SK-N-SH treated with all-trans-retinoic acid at 6 μM for 48 hours (cell line): ENCODE results near the gene PRR30.

Experiments
- ATAC-seq: fragments of 200-7000 bp; cut with Tn5 transposase; 3 replicates; pipeline ENCODE4 v1.9.1; 2020; ENCODE audit warnings: mild to moderate bottlenecking, moderate library complexity
- ARNTL ChIP-seq: fragments of 450-650 bp; formaldehyde crosslinking; IDR thresholded peaks from 2 replicates; pipeline ENCODE4 v1.5.0; 2020; ENCODE audit warnings: low read depth, mild to moderate bottlenecking, moderate library complexity, borderline replicate concordance
- BACH2 ChIP-seq: fragments of 250-450 bp; sonication (Bioruptor Pico); IDR thresholded peaks from 2 replicates; pipeline ENCODE4 v1.9.0; 2021; ENCODE audit warnings: mild to moderate bottlenecking, borderline replicate concordance
- CSDC2 ChIP-seq: fragments of 250-450 bp; sonication (Bioruptor Pico); IDR thresholded peaks from 2 replicates; pipeline ENCODE4 v1.5.0; 2020; ENCODE audit warnings: mild to moderate bottlenecking, moderate library complexity
- ESRRG ChIP-seq: fragments of 250-450 bp; sonication (Bioruptor Pico); IDR thresholded peaks from 2 replicates; pipeline ENCODE4 v1.6.1; 2021; ENCODE audit warnings: mild to moderate bottlenecking
- GLIS3 ChIP-seq: fragments of 250-450 bp; sonication (Bioruptor Pico); IDR thresholded peaks from 2 replicates; pipeline ENCODE4 v1.5.0; 2020; ENCODE audit warnings: mild to moderate bottlenecking, moderate library complexity
- ISL1 ChIP-seq: fragments of 250-450 bp; sonication (Bioruptor Pico); IDR thresholded peaks from 2 replicates; pipeline ENCODE4 v2.1.2; 2022; ENCODE audit warnings: mild to moderate bottlenecking, moderate library complexity
- OSR1 ChIP-seq: fragments of 250-450 bp; sonication (Bioruptor Pico); IDR thresholded peaks from 2 replicates; pipeline ENCODE4 v1.8.0; 2022; ENCODE audit warnings: moderate library complexity, mild to moderate bottlenecking, inconsistent platforms
- RARB ChIP-seq: fragments of 250-450 bp; sonication (Bioruptor Pico); IDR thresholded peaks from 2 replicates; pipeline ENCODE4 v1.8.0; 2021; ENCODE audit warnings: mild to moderate bottlenecking, moderate library complexity
- SNAI2 ChIP-seq: fragments of 250-450 bp; sonication (Bioruptor Pico); IDR thresholded peaks from 2 replicates; pipeline ENCODE4 v1.5.0; 2020; ENCODE audit warnings: mild to moderate bottlenecking, moderate library complexity
- TCF4 ChIP-seq: fragments of 250-450 bp; sonication (Bioruptor Pico); IDR thresholded peaks from 2 replicates; pipeline ENCODE4 v1.8.0; 2021; ENCODE audit warnings: mild to moderate bottlenecking, moderate library complexity, borderline replicate concordance
- ZC3H10 ChIP-seq: fragments of 250-450 bp; sonication (Bioruptor Pico); IDR thresholded peaks from 2 replicates; pipeline ENCODE4 v1.5.1; 2021; ENCODE audit warnings: mild to moderate bottlenecking, moderate library complexity
- ZFP30 ChIP-seq: fragments of 450-650 bp; formaldehyde crosslinking; IDR thresholded peaks from 2 replicates; pipeline ENCODE4 v1.5.0; 2022; ENCODE audit warnings: mild to moderate bottlenecking, moderate library complexity
- ZNF565 ChIP-seq: fragments of 450-650 bp; formaldehyde crosslinking; conservative IDR thresholded peaks from 2 replicates; pipeline ENCODE4 v1.5.0; 2020; ENCODE audit warnings: low read depth, mild to moderate bottlenecking, moderate library complexity
- TF ChIP-seq, protein P1 (sequence below): fragments of 250-450 bp; sonication (Bioruptor Pico); IDR thresholded peaks from 2 replicates; pipeline ENCODE4 v1.5.1; 2021; ENCODE audit warnings: mild to moderate bottlenecking, moderate library complexity
- TF ChIP-seq, protein P2 (sequence below): fragments of 250-450 bp; sonication (Bioruptor Pico); IDR thresholded peaks from 2 replicates; pipeline ENCODE4 v1.8.0; 2020; ENCODE audit warnings: mild to moderate bottlenecking, moderate library complexity, borderline replicate concordance
- TF ChIP-seq, protein P3 (sequence below): fragments of 250-450 bp; sonication (Bioruptor Pico); IDR thresholded peaks from 2 replicates; pipeline ENCODE4 v1.5.1; 2020; ENCODE audit warnings: low read depth, mild to moderate bottlenecking, moderate library complexity
- TF ChIP-seq, protein P4 (sequence below): fragments of 250-450 bp; sonication (Bioruptor Pico); IDR thresholded peaks from 2 replicates; pipeline ENCODE4 v1.5.0; 2020; ENCODE audit warnings: mild to moderate bottlenecking, moderate library complexity
- TF ChIP-seq, protein P5 (sequence below): fragments of 250-450 bp; sonication (Bioruptor Pico); IDR thresholded peaks from 2 replicates; pipeline ENCODE4 v1.8.0; 2021; ENCODE audit warnings: low read depth, mild to moderate bottlenecking, moderate library complexity, borderline replicate concordance

Gene PRR30

DNA sequence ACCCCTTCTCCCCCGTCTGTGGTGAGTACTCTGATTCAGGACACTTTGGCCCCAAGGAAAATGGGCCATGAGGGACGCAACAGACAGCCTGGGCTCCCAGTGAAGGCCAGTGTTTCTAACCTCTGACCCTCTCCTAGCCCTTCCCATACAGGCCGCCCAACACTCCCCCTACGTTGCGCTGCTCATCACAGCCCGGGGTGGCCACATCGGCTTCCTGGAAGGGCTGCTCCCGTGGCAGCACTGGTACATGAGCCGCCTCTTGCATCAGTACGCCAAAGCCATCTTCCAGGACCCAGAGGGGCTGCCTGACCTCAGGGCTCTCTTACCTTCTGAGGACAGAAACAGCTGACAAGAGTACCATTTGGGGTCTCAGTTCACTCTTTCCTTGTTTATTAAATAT is 8.8 kb downstream of the PRR30 start (continued):
- TF ChIP-seq, protein P1, sequence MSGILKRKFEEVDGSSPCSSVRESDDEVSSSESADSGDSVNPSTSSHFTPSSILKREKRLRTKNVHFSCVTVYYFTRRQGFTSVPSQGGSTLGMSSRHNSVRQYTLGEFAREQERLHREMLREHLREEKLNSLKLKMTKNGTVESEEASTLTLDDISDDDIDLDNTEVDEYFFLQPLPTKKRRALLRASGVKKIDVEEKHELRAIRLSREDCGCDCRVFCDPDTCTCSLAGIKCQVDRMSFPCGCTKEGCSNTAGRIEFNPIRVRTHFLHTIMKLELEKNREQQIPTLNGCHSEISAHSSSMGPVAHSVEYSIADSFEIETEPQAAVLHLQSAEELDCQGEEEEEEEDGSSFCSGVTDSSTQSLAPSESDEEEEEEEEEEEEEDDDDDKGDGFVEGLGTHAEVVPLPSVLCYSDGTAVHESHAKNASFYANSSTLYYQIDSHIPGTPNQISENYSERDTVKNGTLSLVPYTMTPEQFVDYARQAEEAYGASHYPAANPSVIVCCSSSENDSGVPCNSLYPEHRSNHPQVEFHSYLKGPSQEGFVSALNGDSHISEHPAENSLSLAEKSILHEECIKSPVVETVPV (CRISPR knock-in tag) = no peak
- TF ChIP-seq ARNTL (CRISPR knock-in tag) = no peak
- TF ChIP-seq TCF4 (CRISPR knock-in tag) = no peak
- TF ChIP-seq ISL1 (CRISPR knock-in tag) = no peak
- TF ChIP-seq SNAI2 = no peak
- TF ChIP-seq CSDC2 (CRISPR knock-in tag) = no peak
- TF ChIP-seq RARB = no peak
- TF ChIP-seq, protein P2, sequence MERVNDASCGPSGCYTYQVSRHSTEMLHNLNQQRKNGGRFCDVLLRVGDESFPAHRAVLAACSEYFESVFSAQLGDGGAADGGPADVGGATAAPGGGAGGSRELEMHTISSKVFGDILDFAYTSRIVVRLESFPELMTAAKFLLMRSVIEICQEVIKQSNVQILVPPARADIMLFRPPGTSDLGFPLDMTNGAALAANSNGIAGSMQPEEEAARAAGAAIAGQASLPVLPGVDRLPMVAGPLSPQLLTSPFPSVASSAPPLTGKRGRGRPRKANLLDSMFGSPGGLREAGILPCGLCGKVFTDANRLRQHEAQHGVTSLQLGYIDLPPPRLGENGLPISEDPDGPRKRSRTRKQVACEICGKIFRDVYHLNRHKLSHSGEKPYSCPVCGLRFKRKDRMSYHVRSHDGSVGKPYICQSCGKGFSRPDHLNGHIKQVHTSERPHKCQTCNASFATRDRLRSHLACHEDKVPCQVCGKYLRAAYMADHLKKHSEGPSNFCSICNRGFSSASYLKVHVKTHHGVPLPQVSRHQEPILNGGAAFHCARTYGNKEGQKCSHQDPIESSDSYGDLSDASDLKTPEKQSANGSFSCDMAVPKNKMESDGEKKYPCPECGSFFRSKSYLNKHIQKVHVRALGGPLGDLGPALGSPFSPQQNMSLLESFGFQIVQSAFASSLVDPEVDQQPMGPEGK (CRISPR knock-in tag) = no peak
- TF ChIP-seq, protein P3, sequence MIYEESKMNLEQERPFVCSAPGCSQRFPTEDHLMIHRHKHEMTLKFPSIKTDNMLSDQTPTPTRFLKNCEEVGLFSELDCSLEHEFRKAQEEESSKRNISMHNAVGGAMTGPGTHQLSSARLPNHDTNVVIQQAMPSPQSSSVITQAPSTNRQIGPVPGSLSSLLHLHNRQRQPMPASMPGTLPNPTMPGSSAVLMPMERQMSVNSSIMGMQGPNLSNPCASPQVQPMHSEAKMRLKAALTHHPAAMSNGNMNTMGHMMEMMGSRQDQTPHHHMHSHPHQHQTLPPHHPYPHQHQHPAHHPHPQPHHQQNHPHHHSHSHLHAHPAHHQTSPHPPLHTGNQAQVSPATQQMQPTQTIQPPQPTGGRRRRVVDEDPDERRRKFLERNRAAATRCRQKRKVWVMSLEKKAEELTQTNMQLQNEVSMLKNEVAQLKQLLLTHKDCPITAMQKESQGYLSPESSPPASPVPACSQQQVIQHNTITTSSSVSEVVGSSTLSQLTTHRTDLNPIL = no peak
- TF ChIP-seq GLIS3 (CRISPR knock-in tag) = no peak

DNA sequence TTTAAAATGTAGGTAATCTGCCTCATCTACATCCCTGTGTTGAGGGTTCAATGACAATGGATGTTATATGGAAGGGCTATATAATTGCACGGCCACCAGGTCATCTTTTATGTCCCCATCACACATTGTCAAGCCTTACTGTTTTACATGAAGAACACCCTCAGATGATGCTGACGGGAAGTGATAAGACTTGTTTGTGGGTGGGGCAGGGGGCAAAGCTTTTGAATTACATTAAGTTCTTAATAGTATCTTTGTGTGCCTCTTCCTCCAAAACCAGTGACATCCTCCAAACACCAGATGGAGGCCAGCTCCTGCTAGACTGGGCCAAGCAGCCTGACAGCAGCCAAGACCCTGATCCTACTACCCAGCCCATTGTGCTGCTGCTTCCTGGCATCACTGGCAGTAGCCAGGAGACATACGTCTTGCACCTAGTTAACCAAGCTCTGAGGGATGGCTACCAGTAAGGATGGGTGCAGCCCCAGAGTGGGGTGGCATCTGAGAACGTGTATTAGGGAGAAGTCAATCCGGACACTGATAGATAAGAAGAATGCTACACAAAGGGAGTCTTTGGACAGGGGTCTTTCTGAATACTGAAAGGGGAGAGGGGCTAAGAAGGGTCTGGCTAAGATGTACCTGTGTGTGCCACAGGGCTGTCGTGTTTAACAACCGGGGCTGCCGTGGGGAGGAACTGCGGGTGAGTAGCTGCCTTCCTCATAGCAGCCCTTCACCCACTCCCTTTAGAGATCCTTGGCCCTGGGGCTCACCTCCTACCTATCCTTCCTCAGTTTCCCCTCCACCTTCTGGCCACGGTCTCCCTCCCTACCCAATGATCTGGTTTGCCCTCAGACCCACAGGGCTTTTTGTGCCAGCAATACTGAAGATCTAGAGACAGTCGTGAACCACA is 10.3 kb downstream of the PRR30 start:
- TF ChIP-seq, protein P1 (CRISPR knock-in tag) = no peak
- TF ChIP-seq, protein P4, sequence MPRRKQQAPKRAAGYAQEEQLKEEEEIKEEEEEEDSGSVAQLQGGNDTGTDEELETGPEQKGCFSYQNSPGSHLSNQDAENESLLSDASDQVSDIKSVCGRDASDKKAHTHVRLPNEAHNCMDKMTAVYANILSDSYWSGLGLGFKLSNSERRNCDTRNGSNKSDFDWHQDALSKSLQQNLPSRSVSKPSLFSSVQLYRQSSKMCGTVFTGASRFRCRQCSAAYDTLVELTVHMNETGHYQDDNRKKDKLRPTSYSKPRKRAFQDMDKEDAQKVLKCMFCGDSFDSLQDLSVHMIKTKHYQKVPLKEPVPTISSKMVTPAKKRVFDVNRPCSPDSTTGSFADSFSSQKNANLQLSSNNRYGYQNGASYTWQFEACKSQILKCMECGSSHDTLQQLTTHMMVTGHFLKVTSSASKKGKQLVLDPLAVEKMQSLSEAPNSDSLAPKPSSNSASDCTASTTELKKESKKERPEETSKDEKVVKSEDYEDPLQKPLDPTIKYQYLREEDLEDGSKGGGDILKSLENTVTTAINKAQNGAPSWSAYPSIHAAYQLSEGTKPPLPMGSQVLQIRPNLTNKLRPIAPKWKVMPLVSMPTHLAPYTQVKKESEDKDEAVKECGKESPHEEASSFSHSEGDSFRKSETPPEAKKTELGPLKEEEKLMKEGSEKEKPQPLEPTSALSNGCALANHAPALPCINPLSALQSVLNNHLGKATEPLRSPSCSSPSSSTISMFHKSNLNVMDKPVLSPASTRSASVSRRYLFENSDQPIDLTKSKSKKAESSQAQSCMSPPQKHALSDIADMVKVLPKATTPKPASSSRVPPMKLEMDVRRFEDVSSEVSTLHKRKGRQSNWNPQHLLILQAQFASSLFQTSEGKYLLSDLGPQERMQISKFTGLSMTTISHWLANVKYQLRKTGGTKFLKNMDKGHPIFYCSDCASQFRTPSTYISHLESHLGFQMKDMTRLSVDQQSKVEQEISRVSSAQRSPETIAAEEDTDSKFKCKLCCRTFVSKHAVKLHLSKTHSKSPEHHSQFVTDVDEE = no peak
- no peak for TF ChIP-seq BACH2 (CRISPR knock-in tag)
- no peak for TF ChIP-seq ESRRG (CRISPR knock-in tag)
- no peak for TF ChIP-seq RARB
- TF ChIP-seq ARNTL (CRISPR knock-in tag) = no peak
- TF ChIP-seq OSR1 (CRISPR knock-in tag) = no peak
- TF ChIP-seq, protein P5, sequence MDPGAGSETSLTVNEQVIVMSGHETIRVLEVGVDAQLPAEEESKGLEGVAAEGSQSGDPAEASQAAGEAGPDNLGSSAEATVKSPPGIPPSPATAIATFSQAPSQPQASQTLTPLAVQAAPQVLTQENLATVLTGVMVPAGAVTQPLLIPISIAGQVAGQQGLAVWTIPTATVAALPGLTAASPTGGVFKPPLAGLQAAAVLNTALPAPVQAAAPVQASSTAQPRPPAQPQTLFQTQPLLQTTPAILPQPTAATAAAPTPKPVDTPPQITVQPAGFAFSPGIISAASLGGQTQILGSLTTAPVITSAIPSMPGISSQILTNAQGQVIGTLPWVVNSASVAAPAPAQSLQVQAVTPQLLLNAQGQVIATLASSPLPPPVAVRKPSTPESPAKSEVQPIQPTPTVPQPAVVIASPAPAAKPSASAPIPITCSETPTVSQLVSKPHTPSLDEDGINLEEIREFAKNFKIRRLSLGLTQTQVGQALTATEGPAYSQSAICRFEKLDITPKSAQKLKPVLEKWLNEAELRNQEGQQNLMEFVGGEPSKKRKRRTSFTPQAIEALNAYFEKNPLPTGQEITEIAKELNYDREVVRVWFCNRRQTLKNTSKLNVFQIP (CRISPR knock-in tag) = no peak
- TF ChIP-seq ZFP30 (CRISPR knock-in tag) = no peak
- no peak for TF ChIP-seq GLIS3 (CRISPR knock-in tag)
- no peak for TF ChIP-seq ISL1 (CRISPR knock-in tag)
- no peak for TF ChIP-seq ZC3H10 (CRISPR knock-in tag)
- TF ChIP-seq TCF4 (CRISPR knock-in tag) = no peak
- TF ChIP-seq, protein P3 = no peak
- TF ChIP-seq SNAI2 = no peak
- TF ChIP-seq, protein P2 (CRISPR knock-in tag) = no peak
- TF ChIP-seq ZNF565 (CRISPR knock-in tag) = no peak
- no peak for ATAC-seq
